HG02623 (cell line): Measurements from ENCODE around the gene FBXO7.
A peak's percentile ranks its signal among the peaks of the same experiment; 100 is the strongest.
"Not testable (repeated sequence)": the region's sequence is repeated elsewhere in the genome, so short reads cannot be mapped to it uniquely, and the experiment has no call there.

Experiments used
- ATAC-seq: cut with Tn5 transposase; IDR thresholded peaks from one replicate; pipeline ENCODE4 v1.9.1; 2021; ENCODE audit warnings: moderate library complexity; ENCODE audit not compliant: unreplicated experiment

The FBXO7 gene

GRCh38 chr22:32474635-32475467 lies at the start of gene FBXO7:
TSS of gene FBXO7 (plus strand) at chr22:32474811. CDS start at chr22:32475003, 192 bp downstream.
- ATAC-seq, result peak; percentile 62

GRCh38 chr22:32426881-32427280 lies 47.7 kb upstream of the FBXO7 start:
- no peak for ATAC-seq

- ATAC-seq, result no peak
Measured at GRCh38 chr22:32430352-32430751, 44.3 kb upstream of the FBXO7 start.

- ATAC-seq, result no peak
Measured at GRCh38 chr22:32444068-32444467, 30.5 kb upstream of the FBXO7 start.

GRCh38 chr22:32446321-32446720 lies 28.3 kb upstream of the FBXO7 start:
- ATAC-seq, result no peak

GRCh38 chr22:32448980-32449379 lies 25.6 kb upstream of the FBXO7 start:
- ATAC-seq, result no peak

- ATAC-seq, result no peak
Measured at GRCh38 chr22:32457031-32457430, 17.6 kb upstream of the FBXO7 start.

- ATAC-seq, result no peak
Measured at GRCh38 chr22:32462452-32462851, 12.2 kb upstream of the FBXO7 start.

- no peak for ATAC-seq
Measured at GRCh38 chr22:32465661-32466060, 8.9 kb upstream of the FBXO7 start.

GRCh38 chr22:32466496-32466895 lies 8.1 kb upstream of the FBXO7 start:
- ATAC-seq, result no peak

GRCh38 chr22:32469799-32470212 lies 4.8 kb upstream of the FBXO7 start:
- ATAC-seq, result no peak

- ATAC-seq, result no peak
Measured at GRCh38 chr22:32473388-32473952, 1.1 kb upstream of the FBXO7 start.

- ATAC-seq, result no peak
Measured at GRCh38 chr22:32475468-32476010, 928 bp downstream of the FBXO7 start.

GRCh38 chr22:32476281-32477195 lies 1.9 kb downstream of the FBXO7 start:
- no peak for ATAC-seq

GRCh38 chr22:32477596-32477995 lies 3.0 kb downstream of the FBXO7 start:
- no peak for ATAC-seq

GRCh38 chr22:32478552-32478951 lies 3.9 kb downstream of the FBXO7 start:
- ATAC-seq, result not testable (repeated sequence)

GRCh38 chr22:32478994-32479393 lies 4.4 kb downstream of the FBXO7 start:
- ATAC-seq, result no peak

GRCh38 chr22:32480238-32480637 lies 5.6 kb downstream of the FBXO7 start:
- ATAC-seq, result no peak

- no peak for ATAC-seq
Measured at GRCh38 chr22:32482708-32483107, 8.1 kb downstream of the FBXO7 start.

GRCh38 chr22:32486656-32487390 lies 12.2 kb downstream of the FBXO7 start:
- ATAC-seq, result no peak
